Suprapubic skin (tissue), 4 donors: ENCODE measurements around the gene CLEC16A. TPM values are rescaled to one million over a fixed set of nuclear protein-coding genes. Genes with fewer than 3 reads are reported as not detected.
A peak's percentile ranks its signal among the peaks of the same experiment; 100 is the strongest.

Experiments
- DNase-seq, 2 donors: peaks; one replicate each; pipeline ENCODE4 v3.0.0-alpha.2; 2019; ENCODE audit warnings: low spot score in 2 of 2
- H3K27ac ChIP-seq: fragments of 200-600 bp; sonication (generic); one replicate; pipeline ENCODE4 v1.5.1; 2019
- H3K27me3 ChIP-seq: fragments of 200-600 bp; sonication (generic); one replicate; pipeline ENCODE4 v1.5.1; 2019
- H3K36me3 ChIP-seq: fragments of 200-600 bp; sonication (generic); one replicate; pipeline ENCODE4 v1.5.1; 2019
- H3K4me1 ChIP-seq: fragments of 200-600 bp; sonication (generic); one replicate; pipeline ENCODE4 v1.5.1; 2019
- H3K4me3 ChIP-seq: fragments of 200-600 bp; sonication (generic); one replicate; pipeline ENCODE4 v1.5.1; 2019; ENCODE audit warnings: mild to moderate bottlenecking
- H3K9me3 ChIP-seq: fragments of 200-600 bp; sonication (generic); one replicate; pipeline ENCODE4 v1.5.1; 2019
- EP300 ChIP-seq: sonication (generic); formaldehyde crosslinking; IDR thresholded peaks from one replicate; pipeline ENCODE4 v1.6.1; 2017; ENCODE audit warnings: antibody characterized with exemption
- POLR2A ChIP-seq, 2 donors: fragments of 450-650 bp; IDR thresholded peaks; one replicate each; pipeline ENCODE4 v1.6.1; 2017; ENCODE audit warnings: antibody characterized with exemption in 2 of 2, mild to moderate bottlenecking in 2 of 2, moderate library complexity in 2 of 2
- POLR2AphosphoS5 ChIP-seq, 3 donors: sonication (generic); formaldehyde crosslinking; IDR thresholded peaks; one replicate each; pipeline ENCODE4 v1.6.1; 2017; ENCODE audit warnings: antibody characterized with exemption in 3 of 3
- WGBS: methylation state at CpG from one replicate; pipeline ENCODE4 v1.1.5; 2018; 5-methylcytosine and 5-hydroxymethylcytosine counted together
- total RNA-seq, 4 donors: library from RNA; depleted of rRNA; stranded (reverse); fragments of >200 nt; gene quantifications; one replicate each; pipeline ENCODE4 v1.1.0, GENCODE V29; 2016
- TF ChIP-seq, protein P1 (sequence below), 2 donors: fragments of 200-600 bp in 1 of 2; fragments of 450-650 bp in 1 of 2; sonication (generic) in 1 of 2; IDR thresholded peaks; one replicate each; pipeline ENCODE4 v1.5.1; 2016 to 2019; ENCODE audit warnings: antibody characterized with exemption in 2 of 2, mild to moderate bottlenecking in 1 of 2, moderate library complexity in 1 of 2

CLEC16A gene
- total RNA-seq, 4 donors from 2014 or later = 37.2 to 62.3 (median 39.0) TPM

DNA sequence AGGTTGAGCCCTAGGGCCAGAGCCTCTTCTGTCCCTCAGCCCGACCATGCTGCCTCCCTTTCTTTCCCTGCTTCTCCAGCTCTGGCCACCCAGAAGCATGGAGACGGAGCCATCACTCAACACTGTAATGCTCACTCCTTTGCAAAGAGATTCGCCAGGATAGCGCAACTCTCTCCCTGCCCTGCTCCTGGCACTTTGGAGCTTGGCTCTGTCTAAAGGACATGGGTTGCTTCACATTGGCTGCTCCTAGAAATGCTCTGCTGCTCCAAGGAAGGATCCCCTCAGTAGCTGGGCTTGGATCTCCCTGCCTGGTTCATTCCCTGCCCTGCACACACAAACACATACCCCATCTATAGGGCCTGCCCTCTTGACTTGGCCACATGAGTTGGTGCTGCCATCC, 76.0 kb downstream of the CLEC16A start:
- Histone ChIP-seq H3K27ac (peak overlapping the region; percentile 5), H3K36me3 (peaks cover 18% of the 10 kb centered on the region), H3K4me3 (no peak overlapping the region), H3K4me1 (peaks cover 34% of the 10 kb centered on the region), H3K27me3 (no peaks in the 10 kb centered on the region), H3K9me3 (no peaks in the 10 kb centered on the region)
- no peak for DNase-seq
- TF ChIP-seq EP300 (no peak), POLR2A (IDR thresholded peaks at IDR 0.05) (no peak), POLR2AphosphoS5 (IDR thresholded peaks at IDR 0.05) (peak in 1 of 3 donors; percentile 65)
- TF ChIP-seq, protein P1, sequence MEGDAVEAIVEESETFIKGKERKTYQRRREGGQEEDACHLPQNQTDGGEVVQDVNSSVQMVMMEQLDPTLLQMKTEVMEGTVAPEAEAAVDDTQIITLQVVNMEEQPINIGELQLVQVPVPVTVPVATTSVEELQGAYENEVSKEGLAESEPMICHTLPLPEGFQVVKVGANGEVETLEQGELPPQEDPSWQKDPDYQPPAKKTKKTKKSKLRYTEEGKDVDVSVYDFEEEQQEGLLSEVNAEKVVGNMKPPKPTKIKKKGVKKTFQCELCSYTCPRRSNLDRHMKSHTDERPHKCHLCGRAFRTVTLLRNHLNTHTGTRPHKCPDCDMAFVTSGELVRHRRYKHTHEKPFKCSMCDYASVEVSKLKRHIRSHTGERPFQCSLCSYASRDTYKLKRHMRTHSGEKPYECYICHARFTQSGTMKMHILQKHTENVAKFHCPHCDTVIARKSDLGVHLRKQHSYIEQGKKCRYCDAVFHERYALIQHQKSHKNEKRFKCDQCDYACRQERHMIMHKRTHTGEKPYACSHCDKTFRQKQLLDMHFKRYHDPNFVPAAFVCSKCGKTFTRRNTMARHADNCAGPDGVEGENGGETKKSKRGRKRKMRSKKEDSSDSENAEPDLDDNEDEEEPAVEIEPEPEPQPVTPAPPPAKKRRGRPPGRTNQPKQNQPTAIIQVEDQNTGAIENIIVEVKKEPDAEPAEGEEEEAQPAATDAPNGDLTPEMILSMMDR (IDR thresholded peaks at IDR 0.05) = no peak
- WGBS = 82% methylated on average over 4 of the region's 4 CpGs

DNA sequence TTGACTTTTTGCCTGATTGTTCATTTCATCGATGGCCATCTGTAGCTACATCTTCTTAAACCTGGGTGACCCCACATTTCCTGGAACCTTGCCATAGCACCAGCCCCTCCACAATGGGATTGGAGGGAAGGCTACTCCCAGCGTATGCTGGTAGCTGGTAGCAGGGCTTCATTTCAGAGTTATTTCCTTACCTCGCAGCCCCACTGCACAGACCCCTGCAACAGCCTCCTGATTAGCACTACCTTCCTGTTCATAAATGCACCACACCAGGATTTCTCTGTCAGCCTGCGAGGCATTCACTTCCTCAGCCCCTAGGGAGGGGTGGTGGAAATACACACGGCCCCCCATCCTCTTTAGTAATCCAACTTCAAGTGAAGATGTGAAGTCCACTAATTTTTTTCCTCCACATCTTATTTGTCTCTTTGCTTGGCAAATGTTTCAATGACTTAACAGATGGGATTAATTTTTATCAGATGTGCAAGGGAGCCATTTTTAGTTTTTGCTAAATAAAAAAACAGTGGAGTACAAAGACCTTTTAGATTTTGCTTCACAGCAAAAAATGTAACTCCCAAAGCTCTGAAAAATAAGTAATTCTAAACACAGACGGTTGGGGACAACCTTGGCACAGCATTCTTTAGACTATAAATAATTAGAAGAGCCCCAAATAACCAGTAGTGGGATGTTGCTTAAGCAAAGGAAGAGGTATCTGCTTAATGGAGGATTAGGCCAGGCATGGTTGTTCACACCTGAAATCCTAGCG, 76.6 kb downstream of the CLEC16A start:
- H3K9me3 ChIP-seq = no peaks in the 10 kb centered on the region
- peaks cover 33% of the 10 kb centered on the region for H3K4me1 ChIP-seq
- DNase-seq = no peak
- H3K4me3 ChIP-seq = no peak overlapping the region
- H3K27me3 ChIP-seq = no peaks in the 10 kb centered on the region
- TF ChIP-seq POLR2AphosphoS5 (IDR thresholded peaks at IDR 0.05) (no peak), EP300 (no peak), POLR2A (IDR thresholded peaks at IDR 0.05) (no peak)
- TF ChIP-seq, protein P1 (IDR thresholded peaks at IDR 0.05) = no peak
- H3K36me3 ChIP-seq = peaks cover 24% of the 10 kb centered on the region
- peak overlapping the region; percentile 5 for H3K27ac ChIP-seq
- WGBS = 62% methylated on average over 7 of the region's 7 CpGs

DNA sequence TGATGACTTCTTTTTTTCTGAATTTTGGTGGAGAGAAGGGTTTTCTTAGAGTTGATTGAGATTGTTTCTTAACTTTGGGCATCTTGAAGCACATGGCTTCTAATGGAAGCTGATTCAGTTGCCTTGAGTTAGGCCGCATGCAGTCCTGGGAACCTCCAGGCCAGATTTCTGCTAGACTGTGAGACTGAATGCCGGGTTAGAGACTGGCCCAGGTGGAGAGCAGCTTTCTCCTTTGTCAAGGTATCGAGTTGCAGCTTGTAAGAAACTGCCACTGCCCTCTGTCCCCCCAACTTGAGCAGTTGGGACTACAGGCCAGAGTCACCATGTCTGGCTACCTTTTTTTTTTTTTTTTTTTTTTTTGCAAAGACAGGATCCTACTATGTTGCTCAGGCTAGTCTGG, 77.6 kb downstream of the CLEC16A start:
- Histone ChIP-seq H3K4me1 (peaks cover 23% of the 10 kb centered on the region), H3K27ac (no peak overlapping the region), H3K36me3 (peaks cover 32% of the 10 kb centered on the region), H3K4me3 (no peak overlapping the region), H3K9me3 (no peaks in the 10 kb centered on the region), H3K27me3 (no peaks in the 10 kb centered on the region)
- WGBS = 96% methylated on average over 3 of the region's 3 CpGs
- no peak for DNase-seq
- no peak for TF ChIP-seq POLR2AphosphoS5 (IDR thresholded peaks at IDR 0.05)
- no peak for TF ChIP-seq EP300
- TF ChIP-seq, protein P1 (IDR thresholded peaks at IDR 0.05) = no peak
- TF ChIP-seq POLR2A (IDR thresholded peaks at IDR 0.05) = no peak

DNA sequence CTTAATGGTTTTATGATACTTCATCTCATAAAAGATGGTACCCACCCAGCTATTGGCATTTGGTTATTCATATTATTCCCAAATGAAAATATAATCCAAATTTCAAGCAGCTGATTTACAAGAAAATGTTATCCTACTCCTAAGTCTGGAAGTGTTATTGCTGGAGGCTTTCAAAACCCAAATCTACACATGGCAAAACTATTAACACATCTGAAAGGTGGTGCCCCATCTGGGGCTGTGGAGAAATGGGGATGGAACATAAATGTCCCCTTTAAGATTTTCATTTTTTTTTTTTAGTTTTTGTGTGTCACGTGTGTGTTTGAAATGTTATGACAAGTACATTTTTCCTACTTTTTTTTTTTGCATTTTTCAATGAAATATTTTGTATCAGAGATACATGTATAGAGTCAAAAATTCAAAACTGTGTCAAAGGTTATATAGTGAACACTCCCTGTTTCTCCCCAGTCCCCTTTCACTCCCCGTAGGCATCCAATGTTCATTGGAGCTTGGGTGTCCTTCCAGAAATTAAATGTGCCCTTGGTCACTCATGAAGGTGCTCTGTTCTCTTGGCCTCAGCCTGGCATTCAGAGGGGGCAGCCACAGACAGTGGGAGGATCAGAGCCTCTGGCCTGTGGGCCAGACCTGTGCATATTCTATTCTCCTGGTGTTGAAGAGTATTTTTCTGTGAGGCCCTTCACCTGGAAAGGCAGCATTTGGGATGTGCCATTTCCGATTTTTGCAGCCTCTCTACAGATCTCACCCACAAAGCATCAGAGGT, 79.1 kb downstream of the CLEC16A start:
- H3K4me1 ChIP-seq = peaks cover 12% of the 10 kb centered on the region
- H3K9me3 ChIP-seq = no peaks in the 10 kb centered on the region
- TF ChIP-seq POLR2A (IDR thresholded peaks at IDR 0.05) (no peak), POLR2AphosphoS5 (IDR thresholded peaks at IDR 0.05) (no peak), EP300 (no peak)
- TF ChIP-seq, protein P1 (IDR thresholded peaks at IDR 0.05) = no peak
- H3K27me3 ChIP-seq = no peaks in the 10 kb centered on the region
- peaks cover 42% of the 10 kb centered on the region for H3K36me3 ChIP-seq
- no peak overlapping the region for H3K4me3 ChIP-seq
- no peak for DNase-seq
- 96% methylated on average over 3 of the region's 3 CpGs for WGBS
- H3K27ac ChIP-seq = no peak overlapping the region
